MCF 10A (cell line): Measurements from ENCODE around the gene GABRR2. TPM values are rescaled to one million over a fixed set of nuclear protein-coding genes. Genes with fewer than 3 reads are reported as not detected.

Experiments used
- BruUV-seq: library from RNA; stranded (reverse); fragments of 400-500 nt; replicated peaks from 2 replicates; lab custom pipeline; 2021; lab: Mats Ljungman, UMichigan
- CTCF ChIA-PET: fragments of 300-600 bp; sonication (Branson Sonifier 250); formaldehyde crosslinking; extraction: SDS; loops from one replicate; lab custom pipeline; 2021; ENCODE audit warnings: antibody characterized with exemption, inconsistent platforms; lab: Yijun Ruan, JAX
- POLR2A ChIA-PET: fragments of 300-600, 350-650 bp; sonication (Branson Sonifier 250); formaldehyde crosslinking; extraction: SDS; loops from one replicate; lab custom pipeline; 2020; ENCODE audit warnings: antibody characterized with exemption, inconsistent platforms; lab: Yijun Ruan, JAX
- DNase-seq: peaks from one replicate; pipeline ENCODE4 v3.0.0-alpha.2; 2018; ENCODE audit not compliant: unreplicated experiment
- H3K27ac Mint-ChIP-seq: one replicate; pipeline ENCODE4 v1.8.0; 2022; ENCODE audit warnings: mild to moderate bottlenecking, low read depth, mixed read lengths; ENCODE audit not compliant: unreplicated experiment
- H3K27me3 Mint-ChIP-seq: one replicate; pipeline ENCODE4 v1.8.0; 2022; ENCODE audit warnings: mixed read lengths; ENCODE audit not compliant: insufficient read depth, unreplicated experiment
- H3K36me3 Mint-ChIP-seq: one replicate; pipeline ENCODE4 v1.8.0; 2022; ENCODE audit warnings: mild to moderate bottlenecking, moderate library complexity, mixed read lengths; ENCODE audit not compliant: insufficient read depth, unreplicated experiment
- H3K4me1 Mint-ChIP-seq: one replicate; pipeline ENCODE4 v1.8.0; 2022; ENCODE audit warnings: mixed read lengths; ENCODE audit not compliant: insufficient read depth, unreplicated experiment
- H3K4me3 Mint-ChIP-seq: one replicate; pipeline ENCODE4 v1.8.0; 2022; ENCODE audit warnings: mild to moderate bottlenecking, moderate library complexity, mixed read lengths; ENCODE audit not compliant: unreplicated experiment
- H3K9me3 Mint-ChIP-seq: one replicate; pipeline ENCODE4 v1.8.0; 2022; ENCODE audit warnings: mixed read lengths; ENCODE audit not compliant: unreplicated experiment
- CTCF ChIP-seq: fragments of 200-600 bp; IDR thresholded peaks from one replicate; pipeline ENCODE4 v1.8.0; 2022; ENCODE audit warnings: antibody characterized with exemption, mild to moderate bottlenecking; ENCODE audit not compliant: unreplicated experiment
- intact Hi-C: fragments of 100-400 bp; cut with micrococcal nuclease; formaldehyde crosslinking; loops from 2 replicates; pipeline ENCODE4 v1.14.1; 2022
- total RNA-seq: library from RNA; stranded (reverse); gene quantifications from 2 replicates; pipeline ENCODE4 v1.2.3, GENCODE V29; 2022

GABRR2 gene
- total RNA-seq, 1 experiment from 2014 or later = not detected

DNA sequence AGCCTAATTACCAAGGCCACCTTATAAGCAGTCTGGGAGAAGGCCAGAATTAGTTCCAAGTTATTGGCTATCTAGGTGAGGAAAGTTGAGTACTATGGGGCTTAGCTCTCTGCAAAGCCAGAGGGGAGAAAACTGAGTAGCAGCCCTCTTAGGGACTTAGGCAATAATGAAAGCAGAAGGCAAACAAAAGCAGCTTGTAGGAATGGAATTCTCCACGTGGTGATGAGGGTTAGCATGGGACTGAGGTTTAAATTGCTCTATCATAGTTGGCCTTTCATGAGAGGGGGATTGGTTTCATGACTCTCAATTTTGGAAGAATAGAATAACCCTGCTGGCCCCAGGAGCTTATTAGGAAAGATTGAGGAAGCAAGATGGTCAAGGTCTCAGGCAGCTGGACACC lies 44.5 kb upstream of the GABRR2 start:
- DNase-seq = no peak
- no peak for TF ChIP-seq CTCF
- Mint-ChIP-seq H3K36me3 (peaks cover 5% of the 10 kb centered on the region), H3K4me1 (no peaks in the 10 kb centered on the region), H3K27ac (no peak overlapping the region), H3K27me3 (no peaks in the 10 kb centered on the region), H3K4me3 (no peak overlapping the region), H3K9me3 (no peaks in the 10 kb centered on the region)
- BruUV-seq = no TSS peak
- intact Hi-C loops = no loop called here
- ChIA-PET POLR2A (no interaction called here), CTCF (interaction anchor here (0.7 to 7.2 kb wide), 5 partner anchors 9 to 76 kb away, joined by 3 to 57 read pairs (median 5); no protein-coding TSS in a partner anchor)

GRCh38 chr6:89357390-89357789 lies 42.3 kb upstream of the GABRR2 start:
- no TSS peak for BruUV-seq
- TF ChIP-seq CTCF = no peak
- Mint-ChIP-seq H3K4me3 (no peak overlapping the region), H3K9me3 (no peaks in the 10 kb centered on the region), H3K27ac (no peak overlapping the region), H3K27me3 (no peaks in the 10 kb centered on the region), H3K36me3 (peaks cover 2% of the 10 kb centered on the region), H3K4me1 (no peaks in the 10 kb centered on the region)
- ChIA-PET CTCF (interaction anchor here (0.8 to 4.3 kb wide), 5 partner anchors 8 to 75 kb away, joined by 3 to 32 read pairs (median 7); no protein-coding TSS in a partner anchor), POLR2A (interaction anchor here (1.1 to 1.3 kb wide), 2 partner anchors 9 to 276 kb away, joined by 3 to 5 read pairs; no protein-coding TSS in a partner anchor)
- DNase-seq = no peak
- intact Hi-C loops = no loop called here

- no peaks in the 10 kb centered on the region for H3K36me3 Mint-ChIP-seq
- no peaks in the 10 kb centered on the region for H3K27me3 Mint-ChIP-seq
- CTCF ChIA-PET = interaction anchor here (0.6 to 4.3 kb wide), 6 partner anchors 9 to 1234 kb away, joined by 3 to 32 read pairs (median 6); no protein-coding TSS in a partner anchor
- intact Hi-C loops = no loop called here
- POLR2A ChIA-PET = interaction anchor here (1.1 to 1.3 kb wide), 2 partner anchors 9 to 275 kb away, joined by 3 to 5 read pairs; no protein-coding TSS in a partner anchor
- H3K9me3 Mint-ChIP-seq = no peaks in the 10 kb centered on the region
- no peak overlapping the region for H3K27ac Mint-ChIP-seq
- no TSS peak for BruUV-seq
- H3K4me1 Mint-ChIP-seq = no peaks in the 10 kb centered on the region
- no peak overlapping the region for H3K4me3 Mint-ChIP-seq
- no peak for DNase-seq
- TF ChIP-seq CTCF = no peak
Observed at GRCh38 chr6:89356642-89357170, 41.6 kb upstream of the GABRR2 start.

GRCh38 chr6:89355511-89356194 lies 40.6 kb upstream of the GABRR2 start:
- Mint-ChIP-seq H3K4me3 (no peak overlapping the region), H3K36me3 (no peaks in the 10 kb centered on the region), H3K9me3 (no peaks in the 10 kb centered on the region), H3K27ac (no peak overlapping the region), H3K4me1 (no peaks in the 10 kb centered on the region), H3K27me3 (no peaks in the 10 kb centered on the region)
- POLR2A ChIA-PET = interaction anchor here (0.7 to 0.8 kb wide), 2 partner anchors 321 to 392 kb away, joined by 3 to 4 read pairs; partner anchors contain the start of gene RNGTT
- TF ChIP-seq CTCF = no peak
- CTCF ChIA-PET = interaction anchor here (0.6 to 4.3 kb wide), 5 partner anchors 9 to 18 kb away, joined by 3 to 32 read pairs (median 7); no protein-coding TSS in a partner anchor
- no TSS peak for BruUV-seq
- intact Hi-C loops = no loop called here
- DNase-seq = no peak
